HL-60 (cell line): ENCODE data around the gene RHOF.
"Not testable (repeated sequence)": the region's sequence is repeated elsewhere in the genome, so short reads cannot be mapped to it uniquely, and the experiment has no call there.

ENCODE experiments used
- DNase-seq, 2 experiments: peaks; one replicate each; pipeline ENCODE4 v3.0.0-alpha.2; 2010 to 2020; ENCODE audit warnings: low read depth in 1 of 2, low spot score in 1 of 2
- H3K27ac ChIP-seq: fragments of 250-450 bp; sonication (Bioruptor Pico); replicated peaks from 2 replicates; pipeline ENCODE4 v1.5.1; 2020; ENCODE audit warnings: mild to moderate bottlenecking, moderate library complexity
- H3K27me3 ChIP-seq: fragments of 250-450 bp; sonication (Bioruptor Pico); 2 replicates; pipeline ENCODE4 v1.5.1; 2021; ENCODE audit warnings: mild to moderate bottlenecking, moderate library complexity; ENCODE audit not compliant: insufficient read depth, poor library complexity, severe bottlenecking
- H3K4me3 ChIP-seq: replicated peaks from 2 replicates; pipeline ENCODE4 v1.5.1; 2011; ENCODE audit warnings: mild to moderate bottlenecking, control low read depth, low read length; ENCODE audit not compliant: insufficient read depth
- CTCF ChIP-seq: IDR thresholded peaks from one replicate; pipeline ENCODE4 v1.5.1; 2011; ENCODE audit warnings: low read length, control low read depth, inconsistent platforms; ENCODE audit not compliant: insufficient read depth
- GABPA ChIP-seq: IDR thresholded peaks from 2 replicates; pipeline ENCODE4 v1.6.1; 2012; ENCODE audit warnings: low read depth
- POLR2AphosphoS5 ChIP-seq: IDR thresholded peaks from 2 replicates; pipeline ENCODE4 v1.6.1; 2012; ENCODE audit warnings: low read depth
- REST ChIP-seq: IDR thresholded peaks from 2 replicates; pipeline ENCODE4 v1.6.1; 2012; ENCODE audit warnings: low read depth; ENCODE audit not compliant: insufficient replicate concordance
- SPI1 ChIP-seq: IDR thresholded peaks from 2 replicates; pipeline ENCODE4 v1.6.1; 2012; ENCODE audit warnings: low read depth, mild to moderate bottlenecking, borderline replicate concordance

Gene RHOF

GRCh38 chr12:121792607-121793439 is 665 bp downstream of the RHOF start:
- H3K27me3 ChIP-seq, result no peaks in the 10 kb centered on the region
- DNase-seq, result peak in 1 of 2 experiments; percentile 64
- no peak for TF ChIP-seq SPI1
- TF ChIP-seq CTCF, result no peak
- TF ChIP-seq POLR2AphosphoS5, result no peak
- TF ChIP-seq GABPA, result no peak
- TF ChIP-seq REST, result no peak
- peak overlapping the region; percentile 85 for H3K4me3 ChIP-seq
- H3K27ac ChIP-seq, result peak overlapping the region; percentile 85

- TF ChIP-seq REST, result no peak
- no peak for TF ChIP-seq POLR2AphosphoS5
- TF ChIP-seq GABPA, result no peak
- TF ChIP-seq SPI1, result no peak
- TF ChIP-seq CTCF, result no peak
- peak in 1 of 2 experiments; percentile 45 for DNase-seq
- Histone ChIP-seq H3K27me3 (no peaks in the 10 kb centered on the region), H3K27ac (peak overlapping the region; percentile 85), H3K4me3 (peak overlapping the region; percentile 85)
Measured at GRCh38 chr12:121791671-121792551, 1.6 kb downstream of the RHOF start.

- H3K27ac ChIP-seq, result peak overlapping the region; percentile 91
- not testable (repeated sequence) for H3K27me3 ChIP-seq, H3K4me3 ChIP-seq, DNase-seq
Measured at GRCh38 chr12:121790785-121791184, 2.7 kb downstream of the RHOF start.
